VCaP (cell line): Measurements from ENCODE around the gene MSRB1.

Source experiments
- H3K27ac ChIP-seq: fragments of 450-650 bp; 2 replicates; pipeline ENCODE4 v1.5.1; 2017
- CTCF ChIP-seq: fragments of 450-650 bp; conservative IDR thresholded peaks from 2 replicates; pipeline ENCODE4 v1.5.1; 2017; ENCODE audit warnings: mild to moderate bottlenecking, moderate library complexity

Gene MSRB1

DNA sequence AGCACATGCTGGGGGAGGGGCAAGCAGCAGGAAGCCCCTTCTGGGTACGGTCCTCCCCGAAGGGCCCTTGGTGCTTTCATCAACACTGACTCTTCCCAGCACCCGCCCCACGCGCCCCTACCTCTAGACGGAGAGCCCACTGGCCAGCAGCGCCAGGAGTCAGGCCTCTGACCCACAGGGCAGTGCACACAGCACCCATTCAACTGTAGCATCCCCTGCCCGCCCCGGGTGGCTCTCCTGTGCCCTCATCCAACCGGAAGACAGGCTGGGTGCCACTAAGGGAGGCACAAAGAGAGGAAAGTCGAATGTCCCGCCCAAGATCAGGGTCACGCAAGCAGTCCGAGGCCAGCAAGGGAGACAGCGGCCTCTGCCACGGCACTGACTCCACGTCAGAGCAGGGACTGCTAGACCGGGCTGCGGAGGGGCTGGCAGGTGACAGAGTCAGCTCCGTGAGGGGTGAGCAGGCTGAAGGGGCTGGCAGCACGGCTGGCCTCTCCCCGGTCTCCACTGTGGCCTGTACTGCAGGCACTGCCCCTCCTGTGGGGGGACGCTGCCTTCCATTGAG lies 9.8 kb downstream of the MSRB1 start:
- no peak overlapping the region for H3K27ac ChIP-seq
- no peak for TF ChIP-seq CTCF

GRCh38 chr16:1932050-1933028 lies 10.7 kb downstream of the MSRB1 start:
- no peak overlapping the region for H3K27ac ChIP-seq
- TF ChIP-seq CTCF = peak; percentile 60

DNA sequence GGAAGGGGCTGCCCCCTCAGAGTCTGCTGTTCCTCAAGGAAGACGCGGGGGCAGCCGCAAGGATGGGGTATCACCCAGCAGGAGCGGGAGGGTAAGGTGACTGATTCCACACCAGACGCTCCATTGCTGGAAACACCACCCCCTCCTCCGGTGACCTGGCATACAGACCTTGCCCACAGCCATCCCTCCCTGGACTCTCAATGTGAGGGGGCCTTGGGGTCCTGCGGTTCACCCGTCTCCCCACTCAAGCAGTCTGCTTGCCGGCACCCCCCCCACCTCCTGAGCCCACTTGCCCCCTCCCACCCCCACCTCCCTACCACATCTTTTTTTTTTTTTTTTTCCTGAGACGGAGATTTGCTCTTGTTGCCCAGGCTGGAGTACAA lies 12.7 kb downstream of the MSRB1 start:
- H3K27ac ChIP-seq = no peak overlapping the region
- no peak for TF ChIP-seq CTCF

DNA sequence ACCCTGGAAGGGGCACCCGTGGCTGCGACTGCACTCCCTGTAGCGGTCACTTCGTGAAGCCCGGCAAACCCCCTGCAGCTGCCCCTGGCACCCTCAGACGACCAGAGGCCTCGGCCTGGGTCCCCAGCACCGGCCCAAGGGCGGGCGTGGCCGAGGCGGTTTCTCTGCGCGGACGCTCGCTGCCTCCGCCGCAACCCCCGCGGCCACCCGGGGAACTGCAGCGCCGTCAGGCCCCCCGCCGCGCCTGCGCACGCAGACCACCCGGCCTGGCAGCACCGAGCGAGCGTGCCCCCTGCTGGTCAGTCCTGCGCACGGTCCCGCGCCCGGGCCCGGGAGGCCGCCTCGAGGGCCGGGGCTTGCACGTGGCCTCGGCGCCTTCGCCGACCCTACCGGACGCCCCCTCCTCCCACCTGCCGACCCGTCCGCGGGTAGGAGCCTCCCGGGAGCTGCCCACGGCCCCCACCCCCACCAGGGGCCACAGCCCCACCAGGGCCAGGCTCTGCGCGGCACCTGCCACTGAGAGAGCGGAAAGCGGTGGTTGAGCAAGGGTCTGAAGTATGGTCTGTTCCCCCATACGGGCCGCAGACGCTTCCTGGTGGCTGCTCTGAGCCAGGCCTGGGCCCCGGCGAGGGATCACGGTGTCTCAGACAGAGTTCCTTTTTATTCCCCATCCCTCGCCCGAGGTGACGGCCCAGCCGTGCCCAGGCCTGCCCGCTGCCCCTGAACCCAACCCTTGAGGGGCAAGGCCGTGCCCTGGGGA lies 13.2 kb downstream of the MSRB1 start:
- H3K27ac ChIP-seq = peak overlapping the region; percentile 51; the same call in 1 of the 2 replicates
- peak; percentile 93 for TF ChIP-seq CTCF

- no peak for TF ChIP-seq CTCF
- H3K27ac ChIP-seq = peak overlapping the region; percentile 51; the same call in 1 of the 2 replicates
Measured at GRCh38 chr16:1929105-1929504, 13.9 kb downstream of the MSRB1 start.

GRCh38 chr16:1926271-1926670 lies 16.7 kb downstream of the MSRB1 start:
- no peak for TF ChIP-seq CTCF
- no peak overlapping the region for H3K27ac ChIP-seq

- TF ChIP-seq CTCF = no peak
- no peak overlapping the region for H3K27ac ChIP-seq
Measured at GRCh38 chr16:1924095-1924494, 18.9 kb downstream of the MSRB1 start.
